Measurements from ENCODE around the gene ADGRL2.

DNA sequence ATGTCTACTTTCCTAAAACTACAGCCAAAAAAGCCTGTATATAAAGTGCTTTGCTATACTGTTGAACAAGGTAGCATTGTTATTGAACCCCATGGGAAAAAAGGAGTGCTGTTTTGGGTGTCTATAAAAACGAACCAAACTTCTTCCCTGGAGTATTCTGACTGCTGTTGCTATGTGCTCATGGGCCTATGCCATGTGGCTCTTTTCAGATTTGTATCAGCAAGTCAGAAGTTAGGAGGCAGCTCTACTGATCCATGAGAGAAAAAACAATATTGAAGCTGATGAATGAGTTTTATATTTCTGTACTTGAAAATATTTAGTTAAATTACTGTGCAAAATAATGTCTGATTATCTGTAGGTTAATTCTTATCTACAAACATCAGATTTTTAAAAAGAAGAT is 66.5 kb downstream of the ADGRL2 start:
- TF ChIP-seq FOXK1 (CRISPR knock-in tag; IDR thresholded peaks at IDR 0.05; ENCODE audit: borderline replicate concordance) (no peak), ZKSCAN1 (IDR thresholded peaks at IDR 0.05; ENCODE audit: low read depth, low read length) (no peak), NFE2L1 (tag; IDR thresholded peaks at IDR 0.05; ENCODE audit: borderline replicate concordance, low read depth) (no peak), ZNF347 (CRISPR knock-in tag; IDR thresholded peaks at IDR 0.05; ENCODE audit: low read depth) (no peak), EZH2 (IDR thresholded peaks at IDR 0.05; ENCODE audit: borderline replicate concordance, low read depth, low read length) (no peak), CTCF (IDR thresholded peaks at IDR 0.05 in 2 of 3, conservative IDR thresholded peaks at IDR 0.05 in 1 of 3; ENCODE audit: insufficient read depth in 2 of 3, low read depth in 1 of 3, low read length in 3 of 3) (no peak), NR1H2 (CRISPR knock-in tag; IDR thresholded peaks at IDR 0.05) (no peak), ZNF707 (CRISPR knock-in tag; conservative IDR thresholded peaks at IDR 0.05) (no peak), SREBF2 (CRISPR knock-in tag; IDR thresholded peaks at IDR 0.05) (no peak)
